CD4-positive, alpha-beta T cell treated with Interleukin-17A for 1 hour (primary cell): ENCODE measurements around the gene CCDC9B.

Experiments used
- DNase-seq: peaks from one replicate; pipeline ENCODE4 v3.0.0-alpha.2; 2020

The CCDC9B gene

DNA sequence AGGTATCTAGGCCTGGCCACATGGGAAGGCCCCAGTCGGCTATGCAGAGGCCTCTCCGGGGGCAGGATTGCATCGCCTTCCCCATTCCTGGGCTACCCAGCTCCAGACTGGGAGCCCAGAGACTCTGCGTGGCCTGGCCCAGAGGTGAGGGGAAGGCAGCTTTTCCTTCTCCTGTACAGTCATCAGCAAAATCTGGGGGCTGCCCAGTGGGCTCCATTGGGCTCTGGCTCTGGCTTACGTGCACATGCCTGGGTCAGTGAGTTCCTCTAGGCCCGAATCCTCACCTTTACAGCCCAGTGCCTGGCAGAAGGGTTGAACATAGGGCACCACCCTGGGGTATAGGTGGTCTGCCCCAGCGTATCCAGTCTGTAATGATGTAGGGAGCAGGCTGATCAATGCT is 53.9 kb downstream of the CCDC9B start:
- no peak for DNase-seq

DNA sequence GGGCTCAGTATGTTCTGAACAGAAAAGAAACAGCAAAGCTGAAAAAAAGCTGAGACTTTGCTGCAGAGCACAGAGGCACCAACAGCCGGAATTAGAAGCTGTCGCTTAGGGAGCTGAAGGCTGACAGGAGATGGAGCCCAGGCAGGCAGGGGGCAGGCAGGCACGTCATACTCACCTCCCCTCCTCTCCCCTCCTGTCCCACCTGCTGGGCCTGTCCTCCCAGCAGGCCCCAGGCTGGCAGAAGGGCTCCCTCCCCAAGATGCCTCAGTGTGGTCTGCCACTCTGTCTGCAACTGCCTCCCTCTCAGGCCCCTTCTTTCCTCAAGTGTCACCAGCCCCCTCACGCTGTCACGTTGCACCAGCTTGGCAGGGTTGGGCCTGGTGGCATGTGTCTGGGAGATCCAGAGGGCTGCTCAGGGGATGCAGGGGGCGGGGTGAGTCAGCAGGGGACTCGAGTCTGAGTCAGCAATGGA is 54.6 kb downstream of the CCDC9B start:
- no peak for DNase-seq

DNA sequence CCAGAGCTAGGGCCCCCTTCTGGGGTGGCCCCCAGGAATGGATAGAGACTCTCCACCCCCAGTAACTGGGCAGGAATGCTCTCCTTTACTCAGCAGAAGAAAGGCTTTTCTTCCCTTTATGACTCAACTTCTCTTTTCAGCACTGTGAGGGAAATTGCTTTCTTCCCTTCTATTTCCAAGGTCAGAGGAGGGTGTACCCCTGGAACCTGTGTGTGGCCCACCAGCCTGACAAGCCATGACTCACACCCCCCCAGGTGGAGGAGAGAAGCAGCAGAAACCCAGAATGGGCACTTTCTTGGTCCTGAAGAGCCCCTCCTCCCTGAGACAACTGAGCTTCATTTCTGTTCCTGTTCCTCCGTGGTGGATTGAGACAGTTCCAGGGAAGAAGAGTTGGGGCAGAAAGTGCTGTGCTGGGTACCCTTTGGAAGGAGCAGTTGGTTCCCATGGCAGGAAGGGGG is 55.2 kb downstream of the CCDC9B start:
- no peak for DNase-seq

DNA sequence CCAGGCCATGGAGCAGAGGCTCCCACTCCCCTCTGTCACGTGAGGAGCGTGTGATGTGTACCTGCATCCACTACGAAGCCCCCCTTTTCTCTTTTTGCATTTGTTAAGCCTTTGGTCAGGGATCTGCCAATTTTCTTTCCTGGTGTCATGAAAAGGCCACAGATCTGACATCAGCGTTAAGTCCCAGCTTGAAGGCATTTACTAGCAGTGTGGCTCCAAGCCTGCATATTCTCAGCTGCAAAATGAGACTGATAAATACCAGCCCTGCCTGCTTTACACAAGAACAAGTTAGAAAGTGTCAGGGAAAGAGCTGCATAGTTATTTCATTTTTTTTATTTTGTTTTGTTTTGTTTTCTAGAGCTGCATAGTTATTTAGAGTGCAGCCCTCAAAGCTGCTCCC is 55.6 kb downstream of the CCDC9B start:
- no peak for DNase-seq

DNA sequence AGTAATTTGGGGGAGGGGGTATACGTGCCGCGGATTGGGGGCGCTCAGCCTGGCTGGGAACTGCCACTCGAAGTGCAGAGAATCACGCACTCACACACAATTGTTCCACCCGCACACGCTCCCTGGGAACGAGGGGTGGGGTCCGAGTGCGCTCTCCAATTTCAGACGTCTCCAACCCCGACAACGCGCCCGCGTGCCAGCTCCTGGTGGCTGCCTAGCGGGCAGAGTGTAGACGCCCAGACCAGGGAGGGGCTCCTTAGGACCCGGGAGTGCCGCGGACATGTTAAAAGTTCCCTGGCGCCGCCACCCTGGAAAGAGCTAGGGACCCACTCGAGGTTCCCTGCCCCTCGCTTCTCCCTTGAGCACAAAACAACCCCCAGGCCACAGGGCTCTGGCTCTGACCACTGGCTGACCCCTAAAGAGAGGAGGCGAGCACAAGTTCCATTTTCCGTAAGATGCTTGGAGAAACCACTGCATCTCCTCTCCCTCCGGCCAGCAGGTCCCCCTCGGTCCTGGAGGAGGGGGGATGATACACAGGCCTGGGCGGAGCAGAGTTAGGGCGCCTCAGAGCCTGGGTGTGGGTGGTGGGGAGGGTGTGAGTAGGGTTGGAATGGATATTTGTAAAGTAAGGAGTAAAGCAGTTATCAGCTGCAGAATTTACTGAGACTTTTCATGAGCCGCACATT is 57.0 kb downstream of the CCDC9B start:
- no peak for DNase-seq

DNA sequence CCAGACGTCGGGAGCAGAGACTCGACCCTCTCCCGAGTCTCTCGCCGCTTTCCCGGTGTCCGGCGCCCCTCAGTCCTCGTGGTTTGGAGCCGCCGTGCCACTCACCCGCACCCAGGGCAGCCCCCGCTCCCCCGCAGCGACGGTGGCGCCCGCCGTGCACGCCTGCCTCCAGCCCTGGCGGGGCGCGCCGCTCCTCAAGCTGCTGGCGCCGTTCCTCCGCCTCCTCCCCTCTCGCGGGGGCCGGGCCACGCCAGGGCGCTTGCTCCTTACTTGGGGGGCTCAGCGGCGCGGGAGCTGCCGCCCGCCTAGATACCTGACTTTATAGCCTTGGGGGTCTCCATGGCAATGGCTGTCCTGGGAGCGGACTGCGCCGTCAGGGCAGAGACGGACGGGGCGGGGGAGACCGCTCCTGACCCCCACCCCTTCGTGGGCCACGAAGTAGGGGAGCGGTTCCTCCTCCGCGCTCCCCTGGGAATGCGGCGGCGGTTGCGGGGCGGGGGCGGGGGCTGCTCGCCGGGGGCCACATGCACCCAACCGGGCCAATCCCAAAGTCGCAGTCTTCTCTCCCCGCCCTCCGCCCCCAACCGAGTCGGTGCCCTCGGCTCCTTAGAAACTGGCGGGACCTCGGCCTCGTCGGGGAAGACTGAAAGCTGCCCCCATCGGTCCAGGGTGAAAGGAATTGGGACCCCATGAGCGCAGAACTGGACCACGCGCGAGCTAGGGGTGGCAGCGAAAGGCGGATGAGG is 57.7 kb downstream of the CCDC9B start, which contains the start of gene ANKRD63:
TSS of gene ANKRD63 (minus strand) at position 196 of the 746 bp plus-strand sequence. CDS start 478 bp downstream, outside the sequence.
- DNase-seq, result peak; percentile 39

DNA sequence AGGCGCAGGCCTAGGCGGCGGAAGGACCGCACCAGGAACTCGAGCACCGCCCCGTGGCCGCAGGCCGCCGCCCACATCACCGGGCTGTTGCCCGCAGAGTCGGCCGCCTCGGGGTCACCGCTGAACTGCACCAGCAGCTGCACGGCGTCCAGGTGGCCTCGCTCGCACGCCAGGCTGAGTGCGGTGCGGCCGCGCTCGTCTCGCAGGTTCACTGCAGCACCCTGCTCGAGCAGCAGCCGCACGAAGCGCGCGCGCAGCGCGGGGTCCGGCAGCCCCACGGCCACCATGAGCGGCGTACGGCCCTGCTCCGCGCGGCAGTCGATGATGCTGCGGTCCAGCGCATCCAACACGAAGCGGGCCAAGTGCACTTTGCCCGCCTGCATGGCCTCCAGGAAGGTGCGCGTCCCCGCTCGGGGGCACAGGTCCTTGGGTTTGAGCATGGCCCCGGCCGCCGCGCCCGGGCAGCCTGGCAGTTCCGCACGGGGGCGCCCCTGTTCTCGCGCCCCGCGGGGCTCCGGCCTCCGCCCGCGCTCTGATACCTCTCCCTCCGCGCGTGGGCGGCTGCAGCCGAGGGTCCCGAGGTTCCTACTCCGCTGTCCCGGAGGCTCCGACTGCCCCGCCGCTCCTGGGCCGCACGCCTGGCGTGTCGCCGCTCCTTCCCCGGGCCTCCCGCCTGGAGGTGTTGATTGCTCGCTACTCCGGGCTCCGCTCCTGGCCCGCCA is 58.4 kb downstream of the CCDC9B start:
- DNase-seq, result peak; percentile 56

DNA sequence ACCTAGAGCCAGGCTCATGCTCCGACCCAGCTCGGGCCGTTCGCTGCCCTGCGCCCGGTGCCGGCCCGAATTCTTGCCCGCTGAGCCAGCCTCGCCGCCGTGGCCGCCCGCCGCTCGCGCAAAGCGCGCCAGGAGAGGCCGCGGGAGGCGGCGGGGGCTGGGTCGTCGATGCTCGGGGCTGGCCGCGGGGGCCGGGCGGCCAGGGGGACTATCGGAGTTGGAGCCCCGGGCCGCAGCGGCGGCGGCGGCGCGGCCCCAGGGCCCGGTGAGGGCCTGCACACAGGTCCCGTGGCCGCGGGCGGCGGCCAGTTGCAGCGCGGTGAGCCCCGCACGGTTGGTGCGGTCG is 59.0 kb downstream of the CCDC9B start:
- DNase-seq, result no peak
